Left lung (tissue), 10 donors: ENCODE data around the gene EPHA1. TPM values are rescaled to one million over a fixed set of nuclear protein-coding genes. Genes with fewer than 3 reads are reported as not detected.
"Not testable (repeated sequence)": the region's sequence is repeated elsewhere in the genome, so short reads cannot be mapped to it uniquely, and the experiment has no call there.

ENCODE experiments used
- ATAC-seq: fragments of 200-7000 bp; cut with Tn5 transposase; one replicate; pipeline ENCODE4 v1.9.1; 2020; ENCODE audit warnings: moderate library complexity
- DNase-seq, 4 donors: peaks; one replicate each; pipeline ENCODE4 v3.0.0-alpha.2; 2013 to 2020
- H3K27ac ChIP-seq, 2 donors: fragments of 200-600 bp; sonication (generic) in 1 of 2; one replicate each; pipeline versions ENCODE4 v1.5.0 to v1.8.0; 2020 to 2021
- H3K27me3 ChIP-seq, 2 donors: fragments of 200-600 bp; sonication (generic) in 1 of 2; one replicate each; pipeline versions ENCODE4 v1.5.0 to v1.8.0; 2020 to 2021
- H3K36me3 ChIP-seq, 2 donors: fragments of 200-600 bp; sonication (generic) in 1 of 2; one replicate each; pipeline versions ENCODE4 v1.5.0 to v1.8.0; 2020 to 2021
- H3K4me1 ChIP-seq, 2 donors: fragments of 200-600 bp; one replicate each; pipeline ENCODE4 v1.8.0; 2021
- H3K4me3 ChIP-seq, 2 donors: fragments of 200-600 bp; sonication (generic) in 1 of 2; one replicate each; pipeline versions ENCODE4 v1.5.0 to v1.8.0; 2020 to 2021; ENCODE audit warnings: mild to moderate bottlenecking in 1 of 2
- H3K9me3 ChIP-seq, 2 donors: fragments of 200-600 bp; sonication (generic) in 1 of 2; one replicate each; pipeline versions ENCODE4 v1.5.0 to v1.8.0; 2020 to 2021
- CTCF ChIP-seq, 2 donors: fragments of 200-600 bp; sonication (generic) in 1 of 2; IDR thresholded peaks; one replicate each; pipeline versions ENCODE4 v1.5.0 to v1.8.0; 2021; ENCODE audit warnings: antibody characterized with exemption in 2 of 2
- intact Hi-C, 2 donors: fragments of 100-400 bp; cut with DNase I; formaldehyde crosslinking; loops; one replicate each; pipeline versions ENCODE4 v1.11.2 to v1.14.2; 2022
- polyA plus RNA-seq, 6 donors: library from polyadenylated mRNA; unstranded; fragments of 120-200 nt; gene quantifications; one replicate each; pipeline ENCODE4 v1.2.1, GENCODE V29; 2013; ENCODE audit not compliant: insufficient read length in 6 of 6
- total RNA-seq, 2 donors: library from RNA; stranded (reverse); fragmentation: NEBNext Ultra II Directional; extraction: Animal tissue kit (Norgen Biotek cat#: 25700); gene quantifications; one replicate each; pipeline ENCODE4 v1.2.1, GENCODE V29; 2021
- donor health status: DM: no; HTN: yes; CAD: no.
- donor health status: DM: no; HTN: no; CAD: no.

The EPHA1 gene
- total and polyA plus RNA-seq, 8 donors, result 11.6 to 17.5 (median 14.5) TPM

GRCh38 chr7:143416565-143417149, 8.0 kb upstream of the EPHA1 start:
- no peak overlapping the region for H3K27ac ChIP-seq
- intact Hi-C loops, result loop anchor here in 1 of 2 donors (5.0 kb wide), 1 partner anchor 179 kb away; no protein-coding TSS in a partner anchor
- peak; percentile 76 to 82 for TF ChIP-seq CTCF (IDR thresholded peaks at IDR 0.05)
- H3K36me3 ChIP-seq, result no peaks in the 10 kb centered on the region
- ATAC-seq (peak; percentile 83), DNase-seq (peak in 1 of 4 donors; percentile 52)
- peaks cover 0 to 3% of the 10 kb centered on the region in 2 donors for H3K9me3 ChIP-seq
- no peak overlapping the region for H3K4me3 ChIP-seq
- no peaks in the 10 kb centered on the region for H3K27me3 ChIP-seq
- peaks cover 0 to 38% of the 10 kb centered on the region in 2 donors for H3K4me1 ChIP-seq

- intact Hi-C loops, result loop anchor here in 1 of 2 donors (5.0 kb wide), 1 partner anchor 179 kb away; no protein-coding TSS in a partner anchor
- no peak for TF ChIP-seq CTCF (IDR thresholded peaks at IDR 0.05)
Observed at GRCh38 chr7:143415742-143416397, 7.2 kb upstream of the EPHA1 start.

GRCh38 chr7:143415209-143415608, 6.6 kb upstream of the EPHA1 start:
- H3K36me3 ChIP-seq, H3K9me3 ChIP-seq, H3K27ac ChIP-seq, DNase-seq, H3K4me3 ChIP-seq, H3K27me3 ChIP-seq, ATAC-seq: not testable (repeated sequence)
- intact Hi-C loops, result loop anchor here in 1 of 2 donors (5.0 kb wide), 1 partner anchor 178 kb away; no protein-coding TSS in a partner anchor
- peaks cover 0 to 53% of the 10 kb centered on the region in 2 donors for H3K4me1 ChIP-seq

More at GRCh38 chr7:143415742-143416397, 7.2 kb upstream of the EPHA1 start:
- ATAC-seq (peak; percentile 52), DNase-seq (no peak)
- peaks cover 0 to 3% of the 10 kb centered on the region in 2 donors for H3K9me3 ChIP-seq
- no peak overlapping the region for H3K4me3 ChIP-seq
- H3K36me3 ChIP-seq, result no peaks in the 10 kb centered on the region
- H3K27ac ChIP-seq, result peak overlapping the region in 1 of 2 donors; percentile 10
- no peaks in the 10 kb centered on the region for H3K27me3 ChIP-seq
- H3K4me1 ChIP-seq, result peaks cover 0 to 46% of the 10 kb centered on the region in 2 donors

- ATAC-seq, result no peak
- Histone ChIP-seq H3K4me1 (peaks cover 9 to 73% of the 10 kb centered on the region in 2 donors), H3K27me3 (peaks cover 0 to 14% of the 10 kb centered on the region in 2 donors), H3K36me3 (no peaks in the 10 kb centered on the region), H3K27ac (peak overlapping the region in 1 of 2 donors; percentile 57), H3K9me3 (no peaks in the 10 kb centered on the region), H3K4me3 (no peak overlapping the region)
- intact Hi-C loops, result no loop called here
- no peak for TF ChIP-seq CTCF (IDR thresholded peaks at IDR 0.05)
- no peak for DNase-seq
Observed at GRCh38 chr7:143413123-143413522, 4.5 kb upstream of the EPHA1 start.

GRCh38 chr7:143411976-143412708, 3.5 kb upstream of the EPHA1 start:
- peaks cover 0 to 14% of the 10 kb centered on the region in 2 donors for H3K27me3 ChIP-seq
- H3K4me1 ChIP-seq, result peaks cover 12 to 83% of the 10 kb centered on the region in 2 donors
- H3K36me3 ChIP-seq, result no peaks in the 10 kb centered on the region
- no peak for DNase-seq
- H3K9me3 ChIP-seq, result no peaks in the 10 kb centered on the region
- TF ChIP-seq CTCF (IDR thresholded peaks at IDR 0.05), result no peak
- no peak overlapping the region for H3K27ac ChIP-seq
- intact Hi-C loops, result no loop called here
- no peak overlapping the region for H3K4me3 ChIP-seq
- no peak for ATAC-seq
